GM12878 (cell line): ENCODE measurements around the gene TNFAIP8L1. TPM values are rescaled to one million over a fixed set of nuclear protein-coding genes. Genes with fewer than 3 reads are reported as not detected.

Experiments
- ATAC-seq: fragments of 200-7000 bp; cut with Tn5 transposase; 3 replicates; pipeline ENCODE4 v1.9.1; 2020; ENCODE audit warnings: mild to moderate bottlenecking, moderate library complexity
- BruUV-seq: library from RNA; stranded (reverse); fragments of 400-500 nt; replicated peaks from 2 replicates; lab custom pipeline; 2021; lab: Mats Ljungman, UMichigan
- CTCF ChIA-PET: fragments of 300-600 bp; sonication (Branson Sonifier 250); formaldehyde crosslinking; extraction: SDS; loops from one replicate; lab custom pipeline; 2021; ENCODE audit warnings: inconsistent platforms; lab: Yijun Ruan, JAX
- POLR2A ChIA-PET: fragments of 350-600 bp; formaldehyde crosslinking; extraction: SDS; loops from one replicate; lab custom pipeline; 2021; ENCODE audit warnings: inconsistent platforms; lab: Charles Lee
- RAD21 ChIA-PET: fragments of 300-600 bp; sonication (Branson Sonifier 250); formaldehyde crosslinking; loops from one replicate; lab custom pipeline; 2023; ENCODE audit warnings: antibody characterized with exemption; ENCODE audit not compliant: unreplicated experiment; lab: Charles Lee
- SMC1A ChIA-PET: fragments of 300-600 bp; sonication (Branson Sonifier 250); formaldehyde crosslinking; loops from one replicate; lab custom pipeline; 2023; ENCODE audit not compliant: unreplicated experiment, uncharacterized antibody; lab: Charles Lee
- DNase-seq: peaks from one replicate; pipeline ENCODE4 v3.0.0-alpha.2; 2011; ENCODE audit warnings: low read depth, low spot score
- FAIRE-seq: peaks from 3 replicates; lab custom pipeline; 2011; peaks lifted over from hg19 to GRCh38; lab: Jason Lieb, UNC
- H2AFZ ChIP-seq: 2 replicates; pipeline ENCODE4 v1.6.0; 2011; ENCODE audit warnings: low read depth, low read length, control low read depth; ENCODE audit not compliant: control insufficient read depth
- H3K27ac ChIP-seq: 2 replicates; pipeline ENCODE4 v1.5.1; 2011; ENCODE audit warnings: control low read depth; ENCODE audit not compliant: control insufficient read depth, insufficient read depth
- H3K27me3 ChIP-seq, 2 experiments: replicated peaks in 1 of 2; 2 replicates each; pipeline versions ENCODE4 v1.6.0 to v1.6.1; 2011; ENCODE audit warnings: low read length in 1 of 2; ENCODE audit not compliant: control insufficient read depth in 2 of 2, insufficient read depth in 2 of 2
- H3K36me3 ChIP-seq, 2 experiments: 2 replicates each; pipeline ENCODE4 v1.5.1; 2011; ENCODE audit warnings: low read length in 1 of 2; ENCODE audit not compliant: control insufficient read depth in 2 of 2, insufficient read depth in 2 of 2
- H3K4me1 ChIP-seq: 2 replicates; pipeline ENCODE4 v1.6.1; 2011; ENCODE audit warnings: mild to moderate bottlenecking, low read length, moderate library complexity, mixed read lengths; ENCODE audit not compliant: control insufficient read depth, insufficient read depth
- H3K4me2 ChIP-seq: 2 replicates; pipeline ENCODE4 v1.6.0; 2011; ENCODE audit warnings: control low read depth; ENCODE audit not compliant: control insufficient read depth, insufficient read depth
- H3K4me3 ChIP-seq: fragments of 200-600 bp; sonication (generic); 2 replicates; pipeline ENCODE4 v1.5.1; 2016
- H3K79me2 ChIP-seq: 2 replicates; pipeline ENCODE4 v1.6.0; 2011; ENCODE audit warnings: low read length; ENCODE audit not compliant: control insufficient read depth, insufficient read depth
- H3K9ac ChIP-seq: 2 replicates; pipeline ENCODE4 v1.8.0; 2011; ENCODE audit warnings: low read length, control low read depth, mixed read lengths; ENCODE audit not compliant: control insufficient read depth, insufficient read depth
- H3K9me3 ChIP-seq: replicated peaks from 3 replicates; pipeline ENCODE4 v1.5.1; 2011; ENCODE audit warnings: mild to moderate bottlenecking, low read length; ENCODE audit not compliant: control insufficient read depth, insufficient read depth
- H4K20me1 ChIP-seq: 2 replicates; pipeline ENCODE4 v1.6.0; 2011; ENCODE audit not compliant: control insufficient read depth, insufficient read depth
- BCLAF1 ChIP-seq: fragments of 450-650 bp; IDR thresholded peaks from 2 replicates; pipeline ENCODE4 v1.6.1; 2017; ENCODE audit warnings: antibody characterized with exemption, mild to moderate bottlenecking, moderate library complexity
- FOS ChIP-seq: IDR thresholded peaks from 3 replicates; pipeline ENCODE4 v1.6.1; 2011; ENCODE audit warnings: borderline replicate concordance; ENCODE audit not compliant: insufficient read length; ENCODE audit errors: extremely low read depth
- GATAD2B ChIP-seq: fragments of 450-650 bp; conservative IDR thresholded peaks from 2 replicates; pipeline ENCODE4 v1.6.1; 2017; ENCODE audit warnings: low read depth, mild to moderate bottlenecking, moderate library complexity
- MEF2B ChIP-seq: fragments of 450-650 bp; IDR thresholded peaks from 2 replicates; pipeline ENCODE4 v1.6.1; 2018; ENCODE audit warnings: mild to moderate bottlenecking, moderate library complexity; ENCODE audit not compliant: partially characterized antibody, poor library complexity, severe bottlenecking
- MYC ChIP-seq: IDR thresholded peaks from 2 replicates; pipeline ENCODE4 v1.6.1; 2011; ENCODE audit warnings: mild to moderate bottlenecking, low read length, moderate library complexity, inconsistent platforms; ENCODE audit not compliant: insufficient read depth, insufficient replicate concordance, insufficient read length, severe bottlenecking
- NBN ChIP-seq: fragments of 450-650 bp; IDR thresholded peaks from 2 replicates; pipeline ENCODE4 v1.6.1; 2016
- RELB ChIP-seq: fragments of 450-650 bp; IDR thresholded peaks from 2 replicates; pipeline ENCODE4 v1.6.1; 2017; ENCODE audit warnings: low read depth, mild to moderate bottlenecking, moderate library complexity
- SP1 ChIP-seq: IDR thresholded peaks from one replicate; pipeline ENCODE4 v1.6.1; 2011; ENCODE audit warnings: low read depth, low read length
- TCF3 ChIP-seq: IDR thresholded peaks from 2 replicates; pipeline ENCODE4 v1.6.1; 2012; ENCODE audit warnings: low read depth, mild to moderate bottlenecking, low read length, borderline replicate concordance; ENCODE audit not compliant: insufficient read depth
- WGBS: methylation state at CpG from one replicate; pipeline ENCODE4 v1.1.6; 2016; ENCODE audit warnings: low lambda C conversion rate; ENCODE audit not compliant: insufficient replicate concordance, insufficient coverage; ENCODE audit errors: missing lambda C conversion rate; 5-methylcytosine and 5-hydroxymethylcytosine counted together
- in situ Hi-C: fragments of 300-500 bp; cut with MboI; formaldehyde crosslinking; loops from 9 replicates; pipeline ENCODE4 v1.14.3; 2018; ENCODE audit warnings: mixed read lengths
- intact Hi-C: fragments of 100-400 bp; cut with micrococcal nuclease; formaldehyde crosslinking; loops from one replicate; pipeline ENCODE4 v1.14.2; 2022; ENCODE audit not compliant: unreplicated experiment
- polyA plus RNA-seq, 11 experiments: library from polyadenylated mRNA; depleted of rRNA in 4 of 11; unstranded in 6 of 11; stranded (reverse) in 5 of 11; fragments of >200 nt; fragmentation: Nextera tagmentation in 4 of 11; fragmentation: Illumina TruSeq in 1 of 11; extraction: Ambion mirVana in 4 of 11; extraction: Trizol in 1 of 11; gene quantifications; 1 replicate in 1 of 11; 2 replicates in 10 of 11; pipeline versions ENCODE4 v1.2.1 to v1.2.3, GENCODE V29; 2011 to 2016; ENCODE audit warnings: inconsistent platforms in 2 of 11, missing spikeins in 2 of 11, low read depth in 1 of 11
- total RNA-seq, 4 experiments: library from RNA; depleted of rRNA in 3 of 4; stranded (reverse); fragments of >200 nt in 3 of 4; fragmentation: Illumina TruSeq in 1 of 4; extraction: Trizol in 1 of 4; gene quantifications; 2 replicates each; pipeline versions ENCODE4 v1.2.1 to v1.2.3, GENCODE V29; 2013 to 2021

The TNFAIP8L1 gene
- total and polyA plus RNA-seq, 10 of the 15 experiments (the other 5 are each of a cell fraction or from before 2014, with no cell fraction given): 0.93 to 12.7 (median 8.6) TPM

- TF ChIP-seq TCF3: no peak
- no peak for TF ChIP-seq NBN
These were observed 58.0 kb downstream of the TNFAIP8L1 start (continued) for GRCh38 chr19:4697304-4697703.

- RAD21 ChIA-PET: no interaction called here
- no peak for FAIRE-seq
These were observed 60.7 kb downstream of the TNFAIP8L1 start for GRCh38 chr19:4699826-4700692.

GRCh38 chr19:4700693-4700970 is 61.3 kb downstream of the TNFAIP8L1 start:
- intact Hi-C loops: no loop called here
- WGBS: 86% methylated on average over 11 of the region's 11 CpGs
- POLR2A ChIA-PET: no interaction called here
- no peak for TF ChIP-seq GATAD2B
- no peak for TF ChIP-seq RELB
- no peak for TF ChIP-seq MYC
- no peak for TF ChIP-seq BCLAF1
- TF ChIP-seq MEF2B: no peak

More at GRCh38 chr19:4699826-4700692, 60.7 kb downstream of the TNFAIP8L1 start:
- Histone ChIP-seq H3K4me2 (no peak overlapping the region), H3K27me3 (no peaks in the 10 kb centered on the region), H3K36me3 (peaks cover 14 to 34% of the 10 kb centered on the region in 2 experiments; a peak in 3 of 4 replicates), H3K9me3 (no peaks in the 10 kb centered on the region), H3K79me2 (no peaks in the 10 kb centered on the region), H4K20me1 (no peaks in the 10 kb centered on the region), H3K27ac (no peak overlapping the region), H2AFZ (no peak overlapping the region), H3K4me3 (no peak overlapping the region), H3K4me1 (no peaks in the 10 kb centered on the region), H3K9ac (no peak overlapping the region)
- intact Hi-C loops (no loop called here), in situ Hi-C loops (no loop called here)
- no peak for ATAC-seq
- BruUV-seq: no TSS peak
- ChIA-PET POLR2A (no interaction called here), SMC1A (no interaction called here), CTCF (no interaction called here)
- no peak for DNase-seq
- no peak for TF ChIP-seq SP1
- TF ChIP-seq FOS: no peak
- WGBS: 94% methylated on average over 29 of the region's 33 CpGs

More at GRCh38 chr19:4700693-4700970, 61.3 kb downstream of the TNFAIP8L1 start:
- ChIA-PET CTCF (no interaction called here), RAD21 (no interaction called here), SMC1A (no interaction called here)
- Histone ChIP-seq H4K20me1 (no peaks in the 10 kb centered on the region), H3K9me3 (no peaks in the 10 kb centered on the region), H3K4me2 (no peak overlapping the region), H3K27me3 (no peaks in the 10 kb centered on the region), H3K9ac (no peak overlapping the region), H3K27ac (no peak overlapping the region), H2AFZ (no peak overlapping the region), H3K4me1 (no peaks in the 10 kb centered on the region), H3K79me2 (no peaks in the 10 kb centered on the region), H3K4me3 (no peak overlapping the region), H3K36me3 (peaks cover 14 to 29% of the 10 kb centered on the region in 2 experiments; a peak in 3 of 4 replicates)
- in situ Hi-C loops: no loop called here
- BruUV-seq: no TSS peak
- DNase-seq (no peak), FAIRE-seq (no peak), ATAC-seq (no peak)
